Upper lobe of right lung (tissue), 1 donor: ENCODE results near the gene KIAA0319L. TPM values are rescaled to one million over a fixed set of nuclear protein-coding genes. Genes with fewer than 3 reads are reported as not detected.

Experiments
- ATAC-seq: fragments of 200-7000 bp; cut with Tn5 transposase; one replicate; pipeline ENCODE4 v1.9.1; 2020; ENCODE audit warnings: mild to moderate bottlenecking, moderate library complexity
- DNase-seq: peaks from one replicate; pipeline ENCODE4 v3.0.0-alpha.2; 2020
- H3K27ac ChIP-seq: fragments of 200-600 bp; one replicate; pipeline ENCODE4 v1.8.0; 2022
- H3K27me3 ChIP-seq: fragments of 200-600 bp; one replicate; pipeline ENCODE4 v1.8.0; 2022; ENCODE audit warnings: mild to moderate bottlenecking
- H3K36me3 ChIP-seq: fragments of 200-600 bp; one replicate; pipeline ENCODE4 v1.8.0; 2022
- H3K4me1 ChIP-seq: fragments of 200-600 bp; one replicate; pipeline ENCODE4 v1.8.0; 2022
- H3K4me3 ChIP-seq: fragments of 200-600 bp; one replicate; pipeline ENCODE4 v1.8.0; 2022; ENCODE audit warnings: mild to moderate bottlenecking
- H3K9me3 ChIP-seq: fragments of 200-600 bp; one replicate; pipeline ENCODE4 v1.8.0; 2022
- CTCF ChIP-seq: fragments of 200-600 bp; IDR thresholded peaks from one replicate; pipeline ENCODE4 v1.8.0; 2022; ENCODE audit warnings: antibody characterized with exemption
- intact Hi-C: fragments of 100-400 bp; cut with DNase I; formaldehyde crosslinking; loops from one replicate; pipeline ENCODE4 v1.11.0; 2022
- total RNA-seq: library from RNA; stranded (reverse); fragmentation: NEBNext Ultra II Directional; extraction: Animal tissue kit (Norgen Biotek cat#: 25700); gene quantifications from one replicate; pipeline ENCODE4 v1.2.1, GENCODE V29; 2021
- donor health status: DM: no; HTN: yes; CAD: no; lungs with severe emphysema.

KIAA0319L gene
- total RNA-seq, 1 donor from 2014 or later = 87.7 TPM

- peaks cover 62% of the 10 kb centered on the region for H3K36me3 ChIP-seq
- H3K27ac ChIP-seq = no peak overlapping the region
- no peaks in the 10 kb centered on the region for H3K9me3 ChIP-seq
- intact Hi-C loops = no loop called here
- DNase-seq = no peak
- H3K4me3 ChIP-seq = no peak overlapping the region
- H3K4me1 ChIP-seq = no peaks in the 10 kb centered on the region
- no peak for TF ChIP-seq CTCF
- no peak for ATAC-seq
- no peaks in the 10 kb centered on the region for H3K27me3 ChIP-seq
Measured at GRCh38 chr1:35600593-35600992, 43.4 kb upstream of the KIAA0319L start.

GRCh38 chr1:35599411-35599810 lies 42.2 kb upstream of the KIAA0319L start:
- Histone ChIP-seq H3K36me3 (peaks cover 50% of the 10 kb centered on the region), H3K27ac (no peak overlapping the region), H3K4me1 (no peaks in the 10 kb centered on the region), H3K4me3 (no peak overlapping the region), H3K27me3 (no peaks in the 10 kb centered on the region), H3K9me3 (no peaks in the 10 kb centered on the region)
- DNase-seq (no peak), ATAC-seq (no peak)
- TF ChIP-seq CTCF = no peak
- intact Hi-C loops = no loop called here

GRCh38 chr1:35598895-35599294 lies 41.7 kb upstream of the KIAA0319L start:
- Histone ChIP-seq H3K36me3 (peaks cover 45% of the 10 kb centered on the region), H3K4me1 (no peaks in the 10 kb centered on the region), H3K27ac (no peak overlapping the region), H3K4me3 (no peak overlapping the region), H3K9me3 (no peaks in the 10 kb centered on the region), H3K27me3 (no peaks in the 10 kb centered on the region)
- no peak for DNase-seq
- intact Hi-C loops = no loop called here
- no peak for TF ChIP-seq CTCF
- no peak for ATAC-seq

GRCh38 chr1:35597870-35598269 lies 40.7 kb upstream of the KIAA0319L start:
- Histone ChIP-seq H3K9me3 (no peaks in the 10 kb centered on the region), H3K36me3 (peaks cover 35% of the 10 kb centered on the region), H3K27me3 (no peaks in the 10 kb centered on the region), H3K27ac (no peak overlapping the region), H3K4me1 (no peaks in the 10 kb centered on the region), H3K4me3 (no peak overlapping the region)
- intact Hi-C loops = no loop called here
- TF ChIP-seq CTCF = no peak
- ATAC-seq = no peak
- DNase-seq = no peak

GRCh38 chr1:35595684-35596083 lies 38.5 kb upstream of the KIAA0319L start:
- TF ChIP-seq CTCF = no peak
- Histone ChIP-seq H3K9me3 (no peaks in the 10 kb centered on the region), H3K36me3 (peaks cover 14% of the 10 kb centered on the region), H3K4me1 (no peaks in the 10 kb centered on the region), H3K27me3 (no peaks in the 10 kb centered on the region), H3K27ac (no peak overlapping the region), H3K4me3 (no peak overlapping the region)
- DNase-seq (no peak), ATAC-seq (no peak)
- intact Hi-C loops = no loop called here
